PC-9 (cell line): ENCODE data around the gene THUMPD3.

Experiments
- CTCF ChIP-seq: fragments of 200-600 bp; sonication (generic); conservative IDR thresholded peaks from 2 replicates; pipeline ENCODE4 v1.6.1; 2017; ENCODE audit warnings: mixed run types, antibody characterized with exemption, mild to moderate bottlenecking, moderate library complexity
- EZH2 ChIP-seq: fragments of 200-600 bp; sonication (generic); IDR thresholded peaks from 2 replicates; pipeline ENCODE4 v1.8.0; 2017; ENCODE audit warnings: antibody characterized with exemption, low read depth

GRCh38 chr3:9422712-9423424 lies 60.0 kb downstream of the THUMPD3 start:
- TF ChIP-seq CTCF (peak; percentile 70), EZH2 (no peak)
